ENCODE results near the gene ACOX3.

The ACOX3 gene

GRCh38 chr4:8385106-8385505, 55.4 kb downstream of the ACOX3 start:
- DNase-seq, result peak; percentile 11

- DNase-seq, result no peak
Observed at GRCh38 chr4:8384397-8385060, 56.0 kb downstream of the ACOX3 start.

GRCh38 chr4:8383451-8384160, 56.9 kb downstream of the ACOX3 start:
- no peak for DNase-seq

- DNase-seq, result no peak
Observed at GRCh38 chr4:8383016-8383415, 57.5 kb downstream of the ACOX3 start.

DNA sequence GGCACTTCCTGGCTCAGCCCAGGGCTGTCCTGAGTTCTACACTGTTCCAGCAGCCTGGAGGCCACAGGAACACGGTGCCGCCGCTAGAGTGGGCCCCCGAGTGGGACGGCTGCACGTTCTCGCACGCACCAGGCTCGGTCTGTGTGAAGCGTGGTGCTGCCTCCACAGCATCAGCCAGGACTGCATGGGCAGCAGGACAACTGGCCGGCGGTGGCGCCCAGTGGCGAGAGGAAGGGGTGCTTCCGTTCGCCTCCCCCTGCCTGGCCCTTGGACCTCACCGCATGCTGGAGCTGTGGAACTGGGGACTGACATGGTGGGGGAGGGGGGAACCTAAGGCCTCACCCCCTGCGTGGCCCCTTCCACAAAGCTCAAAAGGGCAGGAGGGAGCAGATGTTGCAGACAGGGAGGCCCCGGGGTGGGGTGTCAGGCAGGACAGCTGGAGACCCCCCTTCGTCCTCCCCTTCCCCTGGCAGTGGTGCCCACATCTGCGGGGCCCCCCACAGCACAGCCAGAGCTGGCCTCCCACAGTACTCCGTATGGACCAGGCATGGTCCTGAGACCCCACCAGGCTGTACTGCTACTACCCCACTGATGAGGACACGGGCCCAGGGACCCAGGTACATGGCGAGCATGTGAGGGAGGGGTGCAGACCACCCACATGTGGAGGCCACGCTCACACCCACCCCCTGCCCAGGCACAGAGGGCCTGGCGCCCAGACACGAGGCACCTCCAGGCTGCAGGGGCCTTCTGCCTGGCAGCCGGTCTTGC, 58.5 kb downstream of the ACOX3 start:
- DNase-seq, result no peak

GRCh38 chr4:8380511-8381415, 59.8 kb downstream of the ACOX3 start:
- DNase-seq, result no peak

DNA sequence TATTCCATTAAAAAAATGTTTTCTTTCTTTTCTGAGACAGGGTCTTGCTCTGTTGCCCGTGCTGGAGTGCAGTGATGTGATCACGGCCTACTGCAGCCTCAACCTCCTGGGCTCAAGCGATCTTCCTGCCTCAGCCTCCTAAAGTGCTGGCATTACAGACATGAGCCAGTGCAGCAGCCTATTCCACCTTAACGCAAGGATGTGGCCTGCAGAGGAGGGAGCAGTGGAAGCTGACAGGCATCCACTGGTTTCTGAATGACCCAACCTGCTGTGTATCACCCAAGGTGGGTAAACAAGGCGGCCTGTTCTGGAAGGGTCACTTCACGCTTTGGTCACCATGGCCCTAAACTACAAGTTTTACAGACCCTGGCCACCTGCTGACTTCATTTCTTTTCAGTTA, 60.8 kb downstream of the ACOX3 start:
- DNase-seq, result no peak

DNA sequence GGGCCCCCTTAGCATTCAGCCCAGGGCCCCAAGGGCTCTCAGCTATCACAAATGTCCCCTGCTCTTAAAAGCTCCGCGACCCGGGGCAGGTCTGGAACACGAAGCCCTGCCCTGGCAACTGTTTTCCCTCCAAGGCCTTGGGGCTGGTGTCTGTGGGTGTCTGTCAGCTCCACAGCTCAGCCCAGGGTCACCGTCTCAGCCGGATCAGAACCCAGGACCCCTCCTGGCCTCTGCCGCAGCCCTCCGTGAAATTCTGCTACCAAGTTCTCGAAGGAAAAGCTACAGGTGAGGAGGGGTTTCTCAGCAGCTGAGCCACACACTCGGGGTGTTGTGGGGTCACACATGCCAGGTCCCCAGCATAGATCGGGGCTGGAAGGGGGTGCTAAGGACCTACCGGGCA, 61.2 kb downstream of the ACOX3 start:
- DNase-seq, result no peak

GRCh38 chr4:8378776-8379175, 61.7 kb downstream of the ACOX3 start:
- DNase-seq, result no peak

DNA sequence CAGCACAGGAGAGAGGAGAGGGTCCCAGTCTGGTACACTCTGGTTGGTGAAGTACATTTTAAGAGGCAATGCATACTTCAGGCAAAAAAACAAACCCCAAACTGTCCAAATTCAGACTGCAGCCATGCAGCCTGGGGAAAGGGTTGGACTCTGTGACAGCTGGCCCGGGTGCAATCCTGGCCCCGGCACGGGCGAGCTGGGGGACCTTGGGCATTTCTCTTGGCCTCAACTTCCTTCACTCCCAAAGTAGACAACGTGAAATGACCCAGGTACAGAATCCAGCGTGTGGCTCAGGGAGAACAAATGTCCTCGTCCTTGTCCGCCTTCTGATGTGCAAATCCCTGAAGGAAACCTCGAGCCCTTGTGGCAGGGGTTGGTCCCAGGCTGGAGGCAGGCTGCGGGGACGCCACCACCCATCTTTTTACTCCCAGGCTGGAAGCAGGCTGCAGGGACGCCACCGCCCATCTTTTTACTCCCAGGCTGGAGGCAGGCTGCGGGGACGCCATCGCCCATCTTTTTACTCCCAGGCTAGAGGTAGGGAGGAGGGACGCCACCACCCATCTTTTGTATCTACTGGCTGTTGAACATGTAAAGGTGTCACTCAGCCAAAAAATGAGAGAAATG, 62.3 kb downstream of the ACOX3 start:
- DNase-seq, result no peak

DNA sequence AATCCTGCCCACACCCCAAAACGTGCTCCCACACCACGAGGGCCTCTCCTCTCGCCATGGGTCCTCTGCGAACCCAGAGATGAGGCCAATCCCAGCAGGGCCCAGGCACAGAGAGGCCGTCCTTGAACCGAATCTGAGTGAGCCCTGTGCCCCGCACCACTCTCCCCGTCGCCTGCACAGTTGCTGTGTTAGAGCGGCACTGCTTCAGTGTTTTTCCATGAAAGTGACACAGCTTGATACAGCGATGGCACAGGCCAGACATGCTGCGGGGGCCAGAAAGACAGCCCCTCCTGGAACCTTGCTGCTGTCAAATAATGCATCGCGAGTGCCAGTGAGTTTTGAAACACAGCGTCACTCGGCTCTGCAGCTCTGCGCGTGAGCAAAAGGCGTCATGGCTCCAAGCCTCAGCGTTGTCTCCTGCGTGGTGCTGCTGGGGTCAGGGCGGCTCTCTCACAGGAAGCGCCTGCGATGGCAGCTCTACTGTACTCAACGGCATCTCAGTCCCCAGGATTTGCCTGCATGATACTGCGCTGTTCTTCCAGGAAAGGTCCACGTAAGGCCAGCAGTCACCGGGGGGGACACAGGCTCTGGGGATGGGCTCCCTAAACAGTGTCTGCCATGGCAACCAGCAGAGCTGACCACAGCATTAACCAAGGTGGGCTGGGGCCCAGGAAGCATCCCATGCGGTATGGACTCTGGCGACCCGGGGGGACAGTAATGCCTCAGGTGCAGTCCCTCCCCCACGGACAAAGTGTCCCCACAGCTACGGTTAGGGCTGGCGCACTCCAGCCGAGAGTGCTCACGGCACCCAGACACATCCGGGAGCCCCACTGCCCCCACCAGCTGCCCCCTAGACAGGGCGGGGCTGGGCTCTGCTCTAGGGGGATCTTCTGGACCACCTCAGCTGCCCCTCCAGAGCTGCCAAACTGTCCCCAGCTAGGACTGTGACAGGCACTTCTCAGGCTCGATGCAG, 63.1 kb downstream of the ACOX3 start:
- DNase-seq, result no peak

GRCh38 chr4:8376361-8377102, 64.0 kb downstream of the ACOX3 start:
- DNase-seq, result no peak

DNA sequence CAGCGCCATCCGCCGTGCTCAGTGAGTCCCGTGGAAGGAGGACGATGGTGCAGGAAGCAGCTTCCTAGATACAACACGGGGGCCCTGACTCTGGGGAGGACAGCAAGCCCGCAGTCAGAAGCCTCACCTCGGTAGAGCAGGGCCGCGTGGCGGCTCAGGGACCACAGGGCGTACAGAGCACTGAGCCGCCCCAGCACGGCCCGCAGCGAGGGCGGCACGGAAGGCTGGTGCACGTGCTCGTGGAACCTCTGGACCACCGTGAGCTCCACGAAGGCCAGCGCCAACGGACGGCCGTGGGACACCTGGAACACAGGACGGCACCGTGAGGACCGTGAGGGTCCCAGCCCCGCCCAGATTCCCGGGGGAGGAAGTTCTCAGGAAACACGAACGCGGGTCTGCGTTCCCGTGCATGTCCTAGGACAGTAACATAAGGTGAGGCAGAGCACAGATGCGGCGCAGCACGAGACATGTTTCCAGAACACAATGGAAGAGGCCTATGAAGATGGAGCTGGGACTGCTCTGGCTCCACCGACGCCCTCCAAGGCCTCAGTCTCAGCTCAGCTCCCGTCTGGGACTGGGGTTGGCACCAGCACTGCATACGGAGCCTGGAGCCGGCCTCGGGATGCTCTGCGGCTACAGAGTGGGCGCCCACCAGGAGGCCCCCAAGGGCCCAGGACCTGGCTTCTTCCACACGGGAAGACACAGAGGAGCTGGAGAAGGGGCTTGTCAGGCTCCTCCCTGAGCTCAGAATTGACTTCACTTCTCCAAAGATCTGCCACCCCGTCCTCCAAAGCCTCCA, 65.5 kb downstream of the ACOX3 start:
- no peak for DNase-seq

- no peak for DNase-seq
Observed at GRCh38 chr4:8373973-8374545, 66.5 kb downstream of the ACOX3 start.

- DNase-seq, result no peak
Observed at GRCh38 chr4:8373270-8373972, 67.1 kb downstream of the ACOX3 start.

- DNase-seq, result no peak
Observed at GRCh38 chr4:8372506-8372905, 68.0 kb downstream of the ACOX3 start.

- DNase-seq, result no peak
Observed at GRCh38 chr4:8371596-8371995, 68.9 kb downstream of the ACOX3 start.

GRCh38 chr4:8370835-8371595, 69.5 kb downstream of the ACOX3 start:
- no peak for DNase-seq
